HG03558 (cell line): ENCODE measurements around the gene RDH12.
"Not testable (repeated sequence)": the region's sequence is repeated elsewhere in the genome, so short reads cannot be mapped to it uniquely, and the experiment has no call there.

Experiments
- ATAC-seq: cut with Tn5 transposase; IDR thresholded peaks from one replicate; pipeline ENCODE4 v1.9.1; 2021; ENCODE audit warnings: moderate number of reproducible peaks; ENCODE audit not compliant: unreplicated experiment; ENCODE audit errors: extremely low read depth

RDH12 gene

GRCh38 chr14:67701492-67701891 is at the start of gene RDH12:
RDH12 (plus strand) TSS chr14:67701886; CDS start chr14:67722643, 20,757 bp downstream.
- ATAC-seq: not testable (repeated sequence)

GRCh38 chr14:67652189-67652588 is 49.5 kb upstream of the RDH12 start:
- ATAC-seq: no peak

- ATAC-seq: no peak
Observed at GRCh38 chr14:67653651-67654280, 47.9 kb upstream of the RDH12 start.

- no peak for ATAC-seq
Observed at GRCh38 chr14:67663633-67664032, 38.1 kb upstream of the RDH12 start.

- ATAC-seq: no peak
Observed at GRCh38 chr14:67665868-67666267, 35.8 kb upstream of the RDH12 start.

GRCh38 chr14:67666750-67667449 is 34.8 kb upstream of the RDH12 start:
- ATAC-seq: no peak

- ATAC-seq: no peak
Observed at GRCh38 chr14:67668559-67668958, 33.1 kb upstream of the RDH12 start.

GRCh38 chr14:67673451-67673850 is 28.2 kb upstream of the RDH12 start:
- no peak for ATAC-seq

- ATAC-seq: peak; percentile 25
Observed at GRCh38 chr14:67674139-67674479, 27.6 kb upstream of the RDH12 start.

- peak; percentile 69 for ATAC-seq
Observed at GRCh38 chr14:67674480-67675218, 27.0 kb upstream of the RDH12 start, which contains the start of gene VTI1B. VTI1B (minus strand) TSS chr14:67674632; CDS start chr14:67674489, 143 bp downstream.

GRCh38 chr14:67675219-67675582 is 26.5 kb upstream of the RDH12 start:
- no peak for ATAC-seq

GRCh38 chr14:67679006-67679405 is 22.7 kb upstream of the RDH12 start:
- no peak for ATAC-seq

GRCh38 chr14:67680121-67680602 is 21.5 kb upstream of the RDH12 start:
- peak; percentile 84 for ATAC-seq

GRCh38 chr14:67680941-67681340 is 20.7 kb upstream of the RDH12 start:
- ATAC-seq: no peak

GRCh38 chr14:67683842-67684241 is 17.8 kb upstream of the RDH12 start:
- no peak for ATAC-seq

GRCh38 chr14:67690011-67690410 is 11.7 kb upstream of the RDH12 start:
- no peak for ATAC-seq

- ATAC-seq: peak; percentile 59
Observed at GRCh38 chr14:67694791-67695393, 6.8 kb upstream of the RDH12 start.

- ATAC-seq: peak; percentile 53
Observed at GRCh38 chr14:67695394-67695949, 6.2 kb upstream of the RDH12 start, which contains the start of gene RDH11. RDH11 (minus strand) TSS chr14:67695764; CDS start chr14:67695703, 61 bp downstream.

GRCh38 chr14:67697006-67697405 is 4.7 kb upstream of the RDH12 start:
- ATAC-seq: no peak

GRCh38 chr14:67698179-67698578 is 3.5 kb upstream of the RDH12 start:
- no peak for ATAC-seq
